Measurements from ENCODE around the gene CIDEA. TPM values are rescaled to one million over a fixed set of nuclear protein-coding genes. Genes with fewer than 3 reads are reported as not detected.

CIDEA gene
- total RNA-seq, 2 donors from 2014 or later, result not detected

- no peak overlapping the region for H3K4me3 Mint-ChIP-seq
- H3K4me1 Mint-ChIP-seq, result no peaks in the 10 kb centered on the region
- Histone ChIP-seq H3K27ac (ENCODE audit: low read depth, low read length) (no peak overlapping the region), H3K27me3 (ENCODE audit: control insufficient read depth, insufficient read depth, low read length, poor library complexity, severe bottlenecking) (no peaks in the 10 kb centered on the region), H3K4me3 (ENCODE audit: low read length) (no peak overlapping the region), H3K36me3 (ENCODE audit: control insufficient read depth, insufficient read depth, low read length) (peaks cover 79% of the 10 kb centered on the region), H3K9ac (ENCODE audit: extremely low read depth, low read length, poor library complexity, severe bottlenecking) (no peak overlapping the region), H3K4me1 (ENCODE audit: control insufficient read depth, insufficient read depth, low read length) (no peaks in the 10 kb centered on the region), H3K9me3 (ENCODE audit: control insufficient read depth, low read length) (no peaks in the 10 kb centered on the region)
- no peak for DNase-seq
- TF ChIP-seq, protein P1, sequence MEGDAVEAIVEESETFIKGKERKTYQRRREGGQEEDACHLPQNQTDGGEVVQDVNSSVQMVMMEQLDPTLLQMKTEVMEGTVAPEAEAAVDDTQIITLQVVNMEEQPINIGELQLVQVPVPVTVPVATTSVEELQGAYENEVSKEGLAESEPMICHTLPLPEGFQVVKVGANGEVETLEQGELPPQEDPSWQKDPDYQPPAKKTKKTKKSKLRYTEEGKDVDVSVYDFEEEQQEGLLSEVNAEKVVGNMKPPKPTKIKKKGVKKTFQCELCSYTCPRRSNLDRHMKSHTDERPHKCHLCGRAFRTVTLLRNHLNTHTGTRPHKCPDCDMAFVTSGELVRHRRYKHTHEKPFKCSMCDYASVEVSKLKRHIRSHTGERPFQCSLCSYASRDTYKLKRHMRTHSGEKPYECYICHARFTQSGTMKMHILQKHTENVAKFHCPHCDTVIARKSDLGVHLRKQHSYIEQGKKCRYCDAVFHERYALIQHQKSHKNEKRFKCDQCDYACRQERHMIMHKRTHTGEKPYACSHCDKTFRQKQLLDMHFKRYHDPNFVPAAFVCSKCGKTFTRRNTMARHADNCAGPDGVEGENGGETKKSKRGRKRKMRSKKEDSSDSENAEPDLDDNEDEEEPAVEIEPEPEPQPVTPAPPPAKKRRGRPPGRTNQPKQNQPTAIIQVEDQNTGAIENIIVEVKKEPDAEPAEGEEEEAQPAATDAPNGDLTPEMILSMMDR (conservative IDR thresholded peaks at IDR 0.05), result no peak
- H3K27me3 Mint-ChIP-seq (ENCODE audit: insufficient read depth), result no peaks in the 10 kb centered on the region
- peaks cover 71% of the 10 kb centered on the region for H3K36me3 Mint-ChIP-seq (ENCODE audit: low read depth)
- WGBS, 2 experiments (ENCODE audit: insufficient coverage in 1 of 2, insufficient read length in 1 of 2), result 96 to 98% methylated on average over 7 to 12 of the region's 12 CpGs
- no peaks in the 10 kb centered on the region for H3K9me3 Mint-ChIP-seq
- no peak overlapping the region for H3K27ac Mint-ChIP-seq
Measured at GRCh38 chr18:12326711-12327460, 72.7 kb downstream of the CIDEA start.

Other genes with a start within 250 kb of the CIDEA start
- not detected for gene ANKRD62, start 160.5 kb upstream of the CIDEA start, total RNA-seq
- 10 to 100 TPM; 33.0 to 45.4 TPM for gene TUBB6, start 53.9 kb downstream of the CIDEA start, total RNA-seq
- gene AFG3L2, start 122.9 kb downstream of the CIDEA start, total RNA-seq, result 10 to 100 TPM; 47.1 to 49.5 TPM
- 1 to 10 TPM; 4.9 to 7.5 TPM for gene PRELID3A, start 153.6 kb downstream of the CIDEA start, total RNA-seq

Measured in endodermal cell (in vitro differentiated cells).